Ovary (tissue), 3 donors: ENCODE measurements around the gene SERPINA4.

Source experiments
- CTCF ChIP-seq, 3 donors: fragments of 450-650 bp in 2 of 3; fragments of 200-600 bp in 1 of 3; IDR thresholded peaks; one replicate each; pipeline versions ENCODE4 v1.5.1 to v1.8.0; 2016 to 2022; ENCODE audit warnings: antibody characterized with exemption in 3 of 3, mild to moderate bottlenecking in 1 of 3
- EP300 ChIP-seq: sonication (generic); formaldehyde crosslinking; IDR thresholded peaks from one replicate; pipeline ENCODE4 v1.6.1; 2017; ENCODE audit warnings: antibody characterized with exemption
- POLR2A ChIP-seq: fragments of 450-650 bp; IDR thresholded peaks from one replicate; pipeline ENCODE4 v1.6.1; 2017; ENCODE audit warnings: antibody characterized with exemption, mild to moderate bottlenecking, moderate library complexity
- donor health status: DM: no; HTN: no; CAD: no.

DNA sequence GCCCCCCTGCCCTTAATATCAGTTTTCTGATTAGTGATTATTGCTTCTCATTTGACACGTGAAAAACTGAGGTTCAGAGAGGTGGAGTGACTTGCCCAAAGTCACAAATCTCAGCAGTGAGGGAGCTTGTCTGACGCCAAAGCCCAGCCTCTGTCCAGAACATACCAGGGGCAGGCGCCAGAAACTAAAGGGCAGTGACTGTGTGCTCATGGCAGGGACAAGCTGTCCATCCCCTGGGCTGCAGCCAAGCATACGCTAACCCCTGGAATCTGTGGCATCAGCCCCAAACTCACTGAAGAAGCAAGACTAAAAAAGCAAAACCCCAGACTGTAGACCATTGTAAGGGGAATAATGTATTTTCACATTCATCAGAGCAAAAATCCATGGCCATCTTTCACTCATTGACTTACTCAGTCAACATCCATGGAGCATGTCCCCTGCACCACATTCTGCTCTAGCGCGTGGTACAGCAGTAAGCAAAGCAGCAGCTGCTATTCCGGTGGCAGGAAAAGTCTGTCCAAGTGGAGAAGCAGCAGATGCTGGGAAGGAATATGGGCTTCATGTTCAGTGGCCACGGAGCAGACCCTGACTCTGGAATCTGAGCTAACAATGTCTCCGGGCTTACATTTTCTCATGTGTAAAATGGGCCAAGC is 1.5 kb upstream of the SERPINA4 start:
- TF ChIP-seq CTCF (IDR thresholded peaks at IDR 0.05), result no peak
- no peak for TF ChIP-seq POLR2A
- no peak for TF ChIP-seq EP300
